Neural progenitor cell (in vitro differentiated cells): ENCODE results near the gene CAMK1D.

Experiments used
- EZH2 ChIP-seq: fragments of 200-600 bp; sonication (generic); IDR thresholded peaks from 2 replicates; pipeline ENCODE4 v1.6.1; 2017; ENCODE audit warnings: antibody characterized with exemption, mild to moderate bottlenecking, moderate library complexity
- EZH2phosphoT487 ChIP-seq: fragments of 200-600 bp; sonication (generic); IDR thresholded peaks from 2 replicates; pipeline ENCODE4 v1.6.1; 2017; ENCODE audit warnings: antibody characterized with exemption
- TF ChIP-seq, protein P1 (sequence below): fragments of 200-600 bp; sonication (generic); IDR thresholded peaks from 2 replicates; pipeline ENCODE4 v1.5.1; 2017; ENCODE audit warnings: antibody characterized with exemption, mild to moderate bottlenecking

DNA sequence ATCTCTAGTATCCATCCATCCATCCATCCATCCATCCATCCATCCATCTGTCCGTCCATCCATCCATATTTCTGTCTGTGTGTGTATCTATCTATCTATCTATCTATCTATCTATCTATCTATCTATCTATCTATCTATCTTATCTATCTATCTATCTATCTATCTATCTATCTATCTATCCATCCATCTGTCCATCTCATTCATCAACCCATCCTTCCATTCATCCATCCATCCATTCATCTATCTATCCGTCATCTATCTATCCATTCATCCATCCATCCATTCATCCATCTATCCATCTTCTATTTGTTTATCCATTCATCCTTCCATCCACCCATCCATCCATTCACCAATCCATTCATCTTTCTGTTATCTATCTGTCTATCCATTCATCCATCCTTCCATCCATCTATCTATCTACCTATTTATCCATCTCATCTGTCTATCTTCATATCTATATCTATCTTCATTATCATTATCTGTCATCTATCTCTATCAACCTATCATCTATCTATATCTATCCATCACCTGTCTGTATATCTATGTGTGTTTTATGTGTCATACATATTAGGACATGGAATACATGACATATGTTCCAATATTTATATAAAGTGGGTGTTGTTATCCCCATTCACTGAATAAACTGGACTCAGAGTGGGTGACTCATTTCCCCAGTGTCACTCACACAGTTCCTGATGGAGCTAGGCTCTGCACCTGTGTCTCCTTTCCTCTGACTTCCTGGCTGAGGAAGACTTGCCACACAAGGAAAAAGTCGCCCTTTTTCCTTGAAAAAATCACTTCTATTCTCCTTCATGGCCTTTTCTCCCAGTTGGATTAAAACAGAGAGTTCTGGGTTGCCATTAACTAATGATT is 452.1 kb downstream of the CAMK1D start:
- TF ChIP-seq, protein P1, sequence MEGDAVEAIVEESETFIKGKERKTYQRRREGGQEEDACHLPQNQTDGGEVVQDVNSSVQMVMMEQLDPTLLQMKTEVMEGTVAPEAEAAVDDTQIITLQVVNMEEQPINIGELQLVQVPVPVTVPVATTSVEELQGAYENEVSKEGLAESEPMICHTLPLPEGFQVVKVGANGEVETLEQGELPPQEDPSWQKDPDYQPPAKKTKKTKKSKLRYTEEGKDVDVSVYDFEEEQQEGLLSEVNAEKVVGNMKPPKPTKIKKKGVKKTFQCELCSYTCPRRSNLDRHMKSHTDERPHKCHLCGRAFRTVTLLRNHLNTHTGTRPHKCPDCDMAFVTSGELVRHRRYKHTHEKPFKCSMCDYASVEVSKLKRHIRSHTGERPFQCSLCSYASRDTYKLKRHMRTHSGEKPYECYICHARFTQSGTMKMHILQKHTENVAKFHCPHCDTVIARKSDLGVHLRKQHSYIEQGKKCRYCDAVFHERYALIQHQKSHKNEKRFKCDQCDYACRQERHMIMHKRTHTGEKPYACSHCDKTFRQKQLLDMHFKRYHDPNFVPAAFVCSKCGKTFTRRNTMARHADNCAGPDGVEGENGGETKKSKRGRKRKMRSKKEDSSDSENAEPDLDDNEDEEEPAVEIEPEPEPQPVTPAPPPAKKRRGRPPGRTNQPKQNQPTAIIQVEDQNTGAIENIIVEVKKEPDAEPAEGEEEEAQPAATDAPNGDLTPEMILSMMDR: no peak
- TF ChIP-seq EZH2: no peak
- TF ChIP-seq EZH2phosphoT487: no peak
